NCI-H82 treated with DMSO at 0.1 percent for 48 hours (cell line): ENCODE results near the gene TLCD3A.
"Not testable (repeated sequence)": the region's sequence is repeated elsewhere in the genome, so short reads cannot be mapped to it uniquely, and the experiment has no call there.

Experiments
- DNase-seq: peaks from one replicate; lab custom pipeline; 2025; ENCODE audit not compliant: unreplicated experiment; lab: John Stamatoyannopoulos, UW

The TLCD3A gene

GRCh38 chr17:746783-747629 is 14.6 kb downstream of the TLCD3A start:
- DNase-seq, result no peak

- not testable (repeated sequence) for DNase-seq
Observed at GRCh38 chr17:748604-749003, 16.2 kb downstream of the TLCD3A start.

- not testable (repeated sequence) for DNase-seq
Observed at GRCh38 chr17:749359-749758, 17.0 kb downstream of the TLCD3A start.

- peak; percentile 83 for DNase-seq
Observed at GRCh38 chr17:750431-751037, 18.1 kb downstream of the TLCD3A start.

- DNase-seq, result no peak
Observed at GRCh38 chr17:751269-752001, 19.0 kb downstream of the TLCD3A start.

- DNase-seq, result peak; percentile 78
Observed at GRCh38 chr17:752002-752619, 19.7 kb downstream of the TLCD3A start, which contains the start of gene GEMIN4. Gene GEMIN4 (minus strand): TSS chr17:752264. CDS start chr17:752142, 122 bp downstream.

GRCh38 chr17:752620-753219 is 20.3 kb downstream of the TLCD3A start:
- DNase-seq, result no peak

- no peak for DNase-seq
Observed at GRCh38 chr17:753418-753817, 21.0 kb downstream of the TLCD3A start.

- not testable (repeated sequence) for DNase-seq
Observed at GRCh38 chr17:755319-755961, 23.0 kb downstream of the TLCD3A start.

GRCh38 chr17:756010-756567 is 23.7 kb downstream of the TLCD3A start:
- not testable (repeated sequence) for DNase-seq

GRCh38 chr17:759964-760363 is 27.6 kb downstream of the TLCD3A start:
- DNase-seq, result no peak

- DNase-seq, result no peak
Observed at GRCh38 chr17:760371-760770, 28.0 kb downstream of the TLCD3A start.

- no peak for DNase-seq
Observed at GRCh38 chr17:767076-767475, 34.7 kb downstream of the TLCD3A start.

- no peak for DNase-seq
Observed at GRCh38 chr17:773016-773415, 40.6 kb downstream of the TLCD3A start.

GRCh38 chr17:773467-774312 is 41.3 kb downstream of the TLCD3A start:
- DNase-seq, result no peak

- no peak for DNase-seq
Observed at GRCh38 chr17:774313-774584, 41.9 kb downstream of the TLCD3A start.

GRCh38 chr17:778096-778495 is 45.7 kb downstream of the TLCD3A start:
- DNase-seq, result no peak

GRCh38 chr17:781805-782731 is 49.7 kb downstream of the TLCD3A start, which contains the start of the genes GLOD4 and MRM3:
Gene GLOD4 (minus strand): TSS chr17:782280. CDS start chr17:782255, 25 bp downstream.
Gene MRM3 (plus strand): TSS chr17:782353. CDS start chr17:782379, 26 bp downstream.
- peak; percentile 51 for DNase-seq
